Measurements from ENCODE around the gene MEGF6. TPM values are rescaled to one million over a fixed set of nuclear protein-coding genes. Genes with fewer than 3 reads are reported as not detected.
"Not testable (repeated sequence)": the region's sequence is repeated elsewhere in the genome, so short reads cannot be mapped to it uniquely, and the experiment has no call there.

Gene MEGF6
- total RNA-seq, 1 experiment from 2014 or later = 2.0 TPM

DNA sequence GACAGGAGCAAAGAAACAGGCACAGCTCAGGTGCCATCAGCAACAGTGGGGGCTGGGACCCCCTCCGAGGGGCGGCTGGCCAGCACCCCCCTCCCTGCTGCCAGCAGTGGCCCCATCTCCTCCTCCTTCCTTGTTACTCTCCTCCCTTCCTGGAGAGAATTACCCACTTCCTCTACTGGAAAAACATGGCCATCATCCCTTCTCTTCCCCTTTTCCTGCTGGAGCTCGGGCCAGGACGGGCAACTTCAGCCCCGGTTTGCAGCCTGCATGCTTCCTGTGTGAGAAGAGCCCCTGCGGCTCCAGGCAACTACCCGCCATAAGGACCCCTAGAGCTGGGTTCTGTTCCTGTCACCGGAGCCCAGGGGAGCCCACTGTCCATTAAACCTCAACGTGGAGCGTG, 17.6 kb downstream of the MEGF6 start:
- Histone ChIP-seq H3K4me1 (replicated peaks) (no peaks in the 10 kb centered on the region), H3K27me3 (replicated peaks) (peaks cover 18% of the 10 kb centered on the region), H3K9me3 (replicated peaks) (no peaks in the 10 kb centered on the region), H3K27ac (no peak overlapping the region), H3K4me3 (no peak overlapping the region), H3K36me3 (no peaks in the 10 kb centered on the region)
- no peak for DNase-seq (ENCODE audit: low read depth in 1 of 2, low spot score in 2 of 2)

DNA sequence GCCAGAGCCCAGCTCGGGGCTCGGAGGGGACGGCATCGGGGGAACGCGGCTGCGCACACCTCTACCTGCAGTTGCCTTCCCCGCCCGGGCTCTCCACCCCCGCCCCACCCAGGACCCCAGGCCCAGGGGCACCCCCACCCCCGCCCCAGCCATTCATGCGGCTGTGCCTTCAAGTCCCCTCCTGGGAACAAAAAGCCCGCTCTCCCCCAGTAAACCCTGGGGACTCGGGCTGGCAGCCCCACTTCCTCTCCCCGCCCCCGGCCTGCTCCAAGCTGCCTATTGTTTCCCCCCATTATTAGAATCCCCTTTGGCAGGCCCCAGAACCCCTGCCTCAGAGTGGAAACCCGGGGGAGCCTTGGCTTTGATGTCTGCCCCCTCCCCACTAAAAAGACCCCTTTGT, 18.0 kb downstream of the MEGF6 start:
- H3K9me3 ChIP-seq (replicated peaks) = no peaks in the 10 kb centered on the region
- H3K36me3 ChIP-seq = no peaks in the 10 kb centered on the region
- no peak overlapping the region for H3K27ac ChIP-seq
- no peak for DNase-seq (ENCODE audit: low read depth in 1 of 2, low spot score in 2 of 2)
- H3K4me1 ChIP-seq (replicated peaks) = no peaks in the 10 kb centered on the region
- peaks cover 15% of the 10 kb centered on the region for H3K27me3 ChIP-seq (replicated peaks)
- H3K4me3 ChIP-seq = no peak overlapping the region

DNA sequence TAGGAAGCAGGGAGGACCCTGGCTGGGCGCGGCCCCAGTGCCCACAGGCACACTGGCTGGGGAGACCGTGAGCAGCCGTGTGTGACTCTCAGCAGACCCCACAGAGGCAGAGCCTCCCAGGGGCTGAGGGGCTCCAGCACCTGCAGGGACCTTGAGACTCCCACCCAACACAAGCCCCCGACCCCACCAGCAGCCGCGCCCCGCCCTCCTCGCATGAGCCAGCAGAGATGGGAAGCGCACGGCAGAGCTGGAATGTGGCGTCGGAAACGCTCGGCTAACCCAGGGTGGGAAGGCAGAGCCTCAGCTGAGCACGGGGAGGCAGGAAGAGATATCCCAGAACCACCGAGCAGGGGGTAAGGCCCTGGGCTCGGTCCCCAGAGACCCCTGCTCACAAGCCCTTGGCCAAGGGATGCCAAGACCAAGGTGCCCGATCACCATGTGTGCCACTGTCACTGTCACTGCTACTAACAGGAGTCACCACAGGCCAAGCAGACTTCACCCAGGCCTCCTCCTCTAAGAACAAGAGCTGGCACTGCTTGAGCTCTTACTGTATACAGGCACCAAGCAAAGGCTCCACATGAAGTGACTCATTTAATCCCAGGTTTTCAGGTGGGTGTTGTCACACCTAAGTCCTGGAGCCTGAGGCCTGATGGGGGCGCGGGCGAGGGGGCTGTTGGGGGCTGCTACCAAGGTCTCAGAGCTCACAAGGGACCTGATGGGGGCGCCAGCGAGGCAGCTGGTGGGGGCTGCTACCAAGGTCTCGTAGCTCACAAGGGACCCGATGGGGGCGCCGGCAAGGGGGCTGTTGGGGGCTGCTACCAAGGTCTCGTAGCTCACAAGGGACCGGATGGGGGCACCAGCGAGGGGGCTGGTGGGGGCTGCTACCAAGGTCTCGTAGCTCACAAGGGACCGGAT, 20.1 kb downstream of the MEGF6 start:
- Histone ChIP-seq H3K9me3 (replicated peaks) (no peaks in the 10 kb centered on the region), H3K36me3 (no peaks in the 10 kb centered on the region), H3K27ac (no peak overlapping the region), H3K27me3 (replicated peaks) (peaks cover 6% of the 10 kb centered on the region; the same call in 1 of the 2 replicates), H3K4me3 (no peak overlapping the region), H3K4me1 (replicated peaks) (no peaks in the 10 kb centered on the region)
- no peak for DNase-seq (ENCODE audit: low read depth in 1 of 2, low spot score in 2 of 2)

DNA sequence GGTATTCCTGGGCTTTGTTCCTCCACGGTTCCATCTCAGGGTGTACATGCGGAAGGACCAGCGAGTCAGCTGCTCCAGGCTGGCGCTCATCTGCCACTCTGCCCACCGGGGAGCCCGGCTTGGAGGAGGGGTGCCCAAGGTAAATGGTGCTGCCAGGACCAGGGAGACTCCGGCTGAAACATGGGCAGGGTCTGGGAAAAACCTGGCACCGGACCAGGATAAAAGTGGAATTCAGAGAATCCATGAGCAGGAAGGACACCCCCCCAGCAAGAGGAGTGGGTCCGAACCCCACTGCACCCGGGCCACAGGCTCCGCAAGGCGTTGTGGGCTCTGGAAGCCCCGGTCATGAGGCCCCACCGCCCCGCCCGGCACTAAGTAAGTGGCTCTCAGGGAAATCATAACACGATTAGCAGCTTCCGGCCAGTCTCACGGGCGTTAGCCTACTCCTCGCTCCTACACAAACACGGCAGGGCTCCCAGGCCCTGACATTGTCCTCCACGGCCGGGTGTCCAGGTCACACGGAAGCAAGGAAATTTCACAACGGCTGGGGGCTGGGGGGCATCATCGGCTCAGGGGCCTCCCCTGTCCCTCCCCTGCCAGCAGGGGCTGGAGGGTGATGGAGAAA, 21.1 kb downstream of the MEGF6 start:
- no peaks in the 10 kb centered on the region for H3K9me3 ChIP-seq (replicated peaks)

DNA sequence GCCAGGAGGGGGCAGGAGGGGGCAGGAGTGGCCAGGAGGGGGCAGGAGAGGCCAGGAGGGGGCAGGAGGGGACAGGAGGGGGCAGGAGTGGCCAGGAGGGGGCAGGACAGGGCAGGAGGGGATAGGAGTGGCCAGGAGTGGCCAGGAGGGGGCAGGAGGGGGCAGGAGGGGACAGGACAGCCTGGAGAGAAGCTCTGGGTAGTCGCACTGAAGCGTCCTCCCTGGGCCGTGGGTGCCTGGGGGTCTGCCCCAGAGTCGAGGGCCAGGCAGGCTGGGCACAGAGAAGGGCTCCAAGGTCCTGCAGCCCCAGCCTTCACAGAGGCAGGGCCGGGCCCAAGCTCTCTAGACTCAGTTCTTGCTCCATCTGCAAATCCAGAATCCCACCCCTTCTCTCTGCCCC, 22.9 kb downstream of the MEGF6 start:
- Histone ChIP-seq H3K36me3 (no peaks in the 10 kb centered on the region), H3K27ac (no peak overlapping the region), H3K4me3 (no peak overlapping the region), H3K4me1 (replicated peaks) (no peaks in the 10 kb centered on the region), H3K9me3 (replicated peaks) (no peaks in the 10 kb centered on the region), H3K27me3 (replicated peaks) (no peaks in the 10 kb centered on the region)
- no peak for DNase-seq (ENCODE audit: low read depth in 1 of 2, low spot score in 2 of 2)

More for the DNA sequence above, 21.1 kb downstream of the MEGF6 start:
- DNase-seq (ENCODE audit: low read depth in 1 of 2, low spot score in 2 of 2) = no peak
- peaks cover 4% of the 10 kb centered on the region; the same call in 1 of the 2 replicates for H3K27me3 ChIP-seq (replicated peaks)
- no peak overlapping the region for H3K4me3 ChIP-seq
- no peaks in the 10 kb centered on the region for H3K4me1 ChIP-seq (replicated peaks)
- no peaks in the 10 kb centered on the region for H3K36me3 ChIP-seq
- no peak overlapping the region for H3K27ac ChIP-seq

DNA sequence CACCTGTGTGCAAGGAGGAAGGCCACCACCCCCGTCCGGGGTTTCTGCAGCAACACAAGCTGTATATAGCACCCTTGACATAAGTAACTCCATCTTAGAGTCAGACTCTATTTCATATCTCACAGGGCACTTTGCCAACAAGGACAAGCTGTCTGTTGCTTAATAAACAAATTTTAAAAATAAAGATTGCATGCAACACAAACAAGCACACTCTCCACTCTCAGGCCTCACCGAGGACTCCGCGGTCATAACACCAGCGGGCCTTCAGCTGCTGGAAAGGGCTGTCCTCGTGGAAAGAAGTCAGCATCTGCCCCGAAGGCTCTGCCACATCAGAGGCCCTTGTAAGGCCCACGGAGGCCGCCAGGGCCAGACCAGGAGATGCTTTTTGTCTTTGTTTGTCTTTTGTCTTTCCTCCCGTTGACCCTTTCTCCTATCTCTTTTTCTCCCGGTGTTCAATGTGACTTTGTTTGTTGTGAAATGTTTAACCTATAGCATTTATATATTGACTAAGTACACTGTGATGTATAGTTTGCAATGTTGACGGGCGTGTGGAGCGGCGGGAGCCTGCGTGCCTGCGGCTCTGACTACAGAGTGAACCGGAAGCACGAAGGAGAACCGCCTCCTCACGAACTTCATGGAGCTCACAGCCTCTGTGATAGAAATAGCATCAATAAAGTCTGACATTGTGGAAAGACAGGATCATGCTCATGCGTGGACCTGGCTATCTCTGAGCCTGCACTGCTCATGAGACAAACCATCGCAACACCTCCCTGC, 24.1 kb downstream of the MEGF6 start:
- Histone ChIP-seq H3K27ac (no peak overlapping the region), H3K9me3 (replicated peaks) (no peaks in the 10 kb centered on the region), H3K36me3 (no peaks in the 10 kb centered on the region), H3K27me3 (replicated peaks) (no peaks in the 10 kb centered on the region; the same call in 1 of the 2 replicates), H3K4me1 (replicated peaks) (no peaks in the 10 kb centered on the region), H3K4me3 (no peak overlapping the region)
- DNase-seq (ENCODE audit: low read depth in 1 of 2, low spot score in 2 of 2) = no peak

DNA sequence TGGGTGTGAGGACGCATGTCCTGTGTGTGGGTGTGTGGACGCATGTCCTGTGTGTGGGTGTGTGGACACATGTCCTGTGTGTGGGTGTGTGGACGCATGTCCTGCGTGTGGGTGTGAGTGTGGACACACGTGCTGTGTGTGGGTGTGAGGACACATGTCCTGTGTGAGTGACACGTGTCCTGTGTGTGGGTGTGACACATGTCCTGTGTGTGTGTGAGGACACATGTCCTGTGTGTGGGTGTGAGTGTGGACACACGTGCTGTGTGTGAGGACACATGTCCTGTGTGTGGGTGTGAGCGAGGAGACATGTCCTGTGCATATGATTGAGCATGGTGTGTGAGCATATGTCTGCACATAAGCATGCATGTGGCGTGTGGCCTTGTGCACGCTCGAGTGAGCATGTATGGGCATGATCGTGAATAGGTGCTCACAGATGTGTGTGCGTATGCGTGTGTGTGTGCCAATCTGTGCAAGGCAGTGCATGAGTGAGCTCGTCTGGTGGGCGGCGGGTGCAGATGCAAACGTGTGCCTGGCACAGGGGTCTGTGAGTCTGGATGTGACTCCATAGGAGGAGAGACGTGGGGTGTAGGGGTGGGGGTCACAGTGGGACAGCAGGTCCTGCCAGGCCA, 25.3 kb downstream of the MEGF6 start:
- H3K4me1 ChIP-seq (replicated peaks) = no peaks in the 10 kb centered on the region
- no peak for DNase-seq (ENCODE audit: low read depth in 1 of 2, low spot score in 2 of 2)
- no peak overlapping the region for H3K27ac ChIP-seq

DNA sequence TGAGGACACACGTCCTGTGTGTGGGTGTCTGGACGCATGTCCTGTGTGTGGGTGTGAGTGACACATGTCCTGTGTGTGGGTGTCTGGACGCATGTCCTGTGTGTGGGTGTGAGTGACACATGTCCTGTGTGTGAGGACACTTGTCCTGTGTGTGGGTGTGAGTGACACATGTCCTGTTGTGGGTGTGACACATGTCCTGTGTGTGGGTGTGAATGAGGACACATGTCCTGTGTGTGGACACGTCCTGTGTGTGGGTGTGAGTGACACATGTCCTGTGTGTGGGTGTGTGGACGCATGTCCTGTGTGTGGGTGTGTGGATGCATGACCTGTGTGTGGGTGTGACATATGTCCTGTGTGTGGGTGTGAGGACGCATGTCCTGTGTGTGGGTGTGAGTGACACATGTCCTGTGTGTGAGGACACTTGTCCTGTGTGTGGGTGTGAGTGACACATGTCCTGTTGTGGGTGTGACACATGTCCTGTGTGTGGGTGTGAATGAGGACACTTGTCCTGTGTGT, 25.9 kb downstream of the MEGF6 start:
- not testable (repeated sequence) for DNase-seq (ENCODE audit: low read depth in 1 of 2, low spot score in 2 of 2); H3K27me3 ChIP-seq (replicated peaks); H3K9me3 ChIP-seq (replicated peaks); H3K4me3 ChIP-seq; H3K4me1 ChIP-seq (replicated peaks); H3K27ac ChIP-seq; H3K36me3 ChIP-seq

More for the DNA sequence above, 25.3 kb downstream of the MEGF6 start:
- no peaks in the 10 kb centered on the region for H3K36me3 ChIP-seq
- H3K27me3 ChIP-seq (replicated peaks) = peaks cover 4% of the 10 kb centered on the region; the same call in 1 of the 2 replicates
- no peak overlapping the region for H3K4me3 ChIP-seq
- no peaks in the 10 kb centered on the region for H3K9me3 ChIP-seq (replicated peaks)

DNA sequence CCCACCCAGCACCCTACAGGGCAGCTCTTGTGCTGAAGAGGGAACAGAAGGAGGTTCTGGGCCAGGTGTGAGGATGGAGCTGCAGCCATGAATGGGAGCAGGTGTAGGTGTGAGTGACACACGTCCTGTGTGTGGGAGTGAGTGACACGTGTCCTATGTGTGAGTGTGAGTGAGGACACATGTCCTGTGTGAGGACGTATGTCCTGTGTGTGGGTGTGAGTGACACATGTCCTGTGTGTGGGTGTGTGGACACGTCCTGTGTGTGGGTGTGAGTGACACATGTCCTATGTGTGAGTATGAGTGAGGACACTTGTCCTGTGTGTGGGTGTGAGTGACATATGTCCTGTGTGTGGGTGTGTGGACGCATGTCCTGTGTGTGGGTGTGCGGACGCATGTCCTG, 26.4 kb downstream of the MEGF6 start:
- H3K27me3 ChIP-seq (replicated peaks) = peaks cover 4% of the 10 kb centered on the region; the same call in 1 of the 2 replicates
- H3K36me3 ChIP-seq = no peaks in the 10 kb centered on the region
- DNase-seq (ENCODE audit: low read depth in 1 of 2, low spot score in 2 of 2) = no peak
- no peak overlapping the region for H3K4me3 ChIP-seq
- no peaks in the 10 kb centered on the region for H3K4me1 ChIP-seq (replicated peaks)
- H3K9me3 ChIP-seq (replicated peaks) = no peaks in the 10 kb centered on the region
- H3K27ac ChIP-seq = no peak overlapping the region

DNA sequence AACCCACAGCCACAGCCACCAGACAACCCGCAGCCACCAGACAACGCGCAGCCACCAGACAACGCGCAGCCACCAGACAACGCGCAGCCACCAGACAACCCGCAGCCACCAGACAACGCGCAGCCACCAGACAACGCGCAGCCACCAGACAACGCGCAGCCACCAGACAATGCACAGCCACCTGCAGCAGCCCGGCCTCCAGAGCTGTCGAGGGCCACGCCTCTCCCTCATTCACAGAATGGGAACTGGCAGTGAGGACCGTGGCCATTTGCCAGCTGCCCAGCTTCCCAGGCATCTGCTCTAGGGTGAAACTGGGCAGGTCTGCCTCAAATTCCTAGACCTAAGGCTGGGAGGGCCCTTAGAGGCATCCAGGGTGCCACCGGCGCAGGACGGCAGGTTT, 27.6 kb downstream of the MEGF6 start:
- not testable (repeated sequence) for H3K4me1 ChIP-seq (replicated peaks); H3K27me3 ChIP-seq (replicated peaks); H3K4me3 ChIP-seq; H3K9me3 ChIP-seq (replicated peaks); H3K27ac ChIP-seq; DNase-seq (ENCODE audit: low read depth in 1 of 2, low spot score in 2 of 2); H3K36me3 ChIP-seq

DNA sequence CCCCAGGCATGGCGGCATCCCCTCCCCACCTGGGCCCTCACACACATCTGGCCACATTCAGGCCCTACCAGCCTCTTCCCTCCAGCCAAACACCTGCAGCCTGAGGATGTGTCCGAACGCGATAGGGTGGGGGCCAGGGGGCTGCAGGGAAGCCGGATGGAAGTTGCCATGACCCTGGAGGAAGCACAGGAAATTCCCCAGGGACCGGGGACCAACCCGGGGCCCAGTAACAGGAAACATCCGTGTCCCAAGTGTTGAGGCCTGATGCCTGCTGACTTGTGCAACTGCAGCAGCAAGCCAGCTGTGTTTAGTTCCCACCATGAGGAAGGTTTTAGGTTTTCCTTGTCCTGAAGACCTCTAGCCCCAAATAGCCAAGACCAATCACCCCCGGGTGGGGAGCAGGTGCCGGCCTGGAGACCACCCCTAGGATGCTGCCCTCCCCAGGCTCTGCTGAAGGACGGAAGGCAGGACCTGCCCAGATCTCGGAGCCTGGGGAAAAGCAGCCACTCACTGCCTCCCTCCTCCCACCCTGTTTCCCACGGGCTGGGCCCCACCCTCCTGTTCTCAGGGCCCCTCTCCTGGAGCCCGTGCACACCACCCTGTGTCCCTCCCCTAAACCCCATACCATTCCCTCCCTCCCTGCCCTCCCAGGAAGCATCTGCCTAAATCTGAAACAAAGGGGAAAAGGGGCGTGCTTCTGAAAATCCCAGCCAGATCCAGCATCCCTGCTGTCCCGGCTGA, 29.8 kb downstream of the MEGF6 start:
- Histone ChIP-seq H3K4me1 (replicated peaks) (no peaks in the 10 kb centered on the region), H3K36me3 (no peaks in the 10 kb centered on the region), H3K9me3 (replicated peaks) (no peaks in the 10 kb centered on the region), H3K27me3 (replicated peaks) (peaks cover 4% of the 10 kb centered on the region; the same call in 1 of the 2 replicates), H3K4me3 (no peak overlapping the region), H3K27ac (no peak overlapping the region)
- no peak for DNase-seq (ENCODE audit: low read depth in 1 of 2, low spot score in 2 of 2)

DNA sequence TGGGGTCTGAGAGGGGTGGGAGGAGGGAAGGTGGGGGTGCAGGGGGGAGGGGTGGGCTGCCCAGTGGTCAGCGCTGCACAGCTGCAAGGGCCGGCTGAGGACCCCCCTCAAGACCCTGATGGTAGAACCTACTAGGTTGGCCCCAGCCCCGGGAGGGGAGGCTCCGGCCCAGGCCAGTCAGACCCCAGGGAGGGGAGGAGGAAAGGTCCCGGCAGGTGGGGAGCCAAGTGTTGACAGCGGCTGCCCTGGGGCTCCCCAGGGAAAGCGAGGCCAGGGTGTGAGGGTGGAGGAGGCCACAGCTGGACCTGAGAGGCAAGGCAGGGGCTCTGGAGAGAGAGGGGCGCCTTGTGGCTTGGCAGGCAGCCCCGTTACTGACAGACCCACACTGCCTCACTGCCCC, 31.1 kb downstream of the MEGF6 start:
- no peaks in the 10 kb centered on the region for H3K4me1 ChIP-seq (replicated peaks)
- H3K9me3 ChIP-seq (replicated peaks) = no peaks in the 10 kb centered on the region
- DNase-seq (ENCODE audit: low read depth in 1 of 2, low spot score in 2 of 2) = no peak
- no peaks in the 10 kb centered on the region for H3K36me3 ChIP-seq
- H3K4me3 ChIP-seq = no peak overlapping the region
- peaks cover 4% of the 10 kb centered on the region; the same call in 1 of the 2 replicates for H3K27me3 ChIP-seq (replicated peaks)
- H3K27ac ChIP-seq = no peak overlapping the region

DNA sequence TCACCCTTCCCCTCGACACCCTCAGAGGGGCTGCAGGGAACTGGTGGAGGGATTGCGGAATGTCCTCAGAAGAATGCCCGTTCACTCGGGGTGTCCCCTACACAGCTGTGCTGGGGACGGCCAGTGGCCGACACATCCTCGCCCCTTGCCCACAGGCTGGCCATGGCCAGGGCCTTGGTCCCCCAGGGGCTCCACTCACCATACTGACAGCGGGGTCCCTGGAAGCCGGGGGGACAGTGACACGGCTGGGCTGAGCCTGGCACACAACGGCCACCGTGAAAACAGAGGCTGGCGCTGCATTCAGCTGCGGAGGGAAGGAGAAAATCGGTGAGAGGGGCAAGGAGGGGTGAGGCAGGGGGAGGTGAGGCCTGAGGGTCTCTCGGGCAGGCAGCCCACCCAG, 31.7 kb downstream of the MEGF6 start:
- Histone ChIP-seq H3K9me3 (replicated peaks) (no peaks in the 10 kb centered on the region), H3K4me1 (replicated peaks) (no peaks in the 10 kb centered on the region), H3K27ac (no peak overlapping the region), H3K27me3 (replicated peaks) (peaks cover 4% of the 10 kb centered on the region; the same call in 1 of the 2 replicates), H3K4me3 (no peak overlapping the region), H3K36me3 (no peaks in the 10 kb centered on the region)
- no peak for DNase-seq (ENCODE audit: low read depth in 1 of 2, low spot score in 2 of 2)
